Measurements from ENCODE around the gene SBF2.
"Not testable (repeated sequence)": the region's sequence is repeated elsewhere in the genome, so short reads cannot be mapped to it uniquely, and the experiment has no call there.

The SBF2 gene

GRCh38 chr11:10298342-10298741, 4.3 kb upstream of the SBF2 start:
- DNase-seq = no peak

GRCh38 chr11:10295064-10295901, 1.3 kb upstream of the SBF2 start:
- peak in 1 of 2 donors; percentile 53 for DNase-seq

GRCh38 chr11:10294290-10294953, 403 bp upstream of the SBF2 start:
- no peak for DNase-seq

- no peak for DNase-seq
Observed at GRCh38 chr11:10291801-10292638, 2.0 kb downstream of the SBF2 start.

GRCh38 chr11:10289765-10290380, 4.1 kb downstream of the SBF2 start:
- no peak for DNase-seq

GRCh38 chr11:10288881-10289764, 4.9 kb downstream of the SBF2 start:
- no peak for DNase-seq

- DNase-seq = no peak
Observed at GRCh38 chr11:10287766-10288715, 6.0 kb downstream of the SBF2 start.

GRCh38 chr11:10287140-10287539, 6.9 kb downstream of the SBF2 start:
- no peak for DNase-seq

GRCh38 chr11:10285148-10285802, 8.7 kb downstream of the SBF2 start:
- DNase-seq = no peak

GRCh38 chr11:10283991-10284390, 10.0 kb downstream of the SBF2 start:
- no peak for DNase-seq

- no peak for DNase-seq
Observed at GRCh38 chr11:10282117-10282516, 11.9 kb downstream of the SBF2 start.

- DNase-seq = no peak
Observed at GRCh38 chr11:10275714-10276113, 18.3 kb downstream of the SBF2 start.

- DNase-seq = no peak
Observed at GRCh38 chr11:10274726-10275125, 19.3 kb downstream of the SBF2 start.

GRCh38 chr11:10273738-10274137, 20.3 kb downstream of the SBF2 start:
- no peak for DNase-seq

- DNase-seq = no peak
Observed at GRCh38 chr11:10272132-10272531, 21.9 kb downstream of the SBF2 start.

- DNase-seq = no peak
Observed at GRCh38 chr11:10268746-10269488, 25.1 kb downstream of the SBF2 start.

- DNase-seq = no peak
Observed at GRCh38 chr11:10267821-10268220, 26.2 kb downstream of the SBF2 start.

- DNase-seq = no peak
Observed at GRCh38 chr11:10265936-10266335, 28.1 kb downstream of the SBF2 start.

- DNase-seq = not testable (repeated sequence)
Observed at GRCh38 chr11:10264716-10265115, 29.3 kb downstream of the SBF2 start.

All from bone marrow (tissue), 2 donors.